Activated T-cell treated with anti-CD3 and anti-CD28 coated beads for 24 hours (primary cell): ENCODE results near the gene GPR153.
A peak's percentile ranks its signal among the peaks of the same experiment; 100 is the strongest.
"Not testable (repeated sequence)": the region's sequence is repeated elsewhere in the genome, so short reads cannot be mapped to it uniquely, and the experiment has no call there.

Experiments
- DNase-seq: peaks from one replicate; pipeline ENCODE4 v3.0.0-alpha.2; 2020; ENCODE audit warnings: low read depth

Gene GPR153

GRCh38 chr1:6233376-6233775 is 27.5 kb downstream of the GPR153 start:
- no peak for DNase-seq

- DNase-seq: no peak
Measured at GRCh38 chr1:6225651-6226050, 35.2 kb downstream of the GPR153 start.

GRCh38 chr1:6224718-6225117 is 36.2 kb downstream of the GPR153 start:
- DNase-seq: no peak

GRCh38 chr1:6223617-6224016 is 37.3 kb downstream of the GPR153 start:
- DNase-seq: no peak

- no peak for DNase-seq
Measured at GRCh38 chr1:6222636-6223035, 38.3 kb downstream of the GPR153 start.

- DNase-seq: no peak
Measured at GRCh38 chr1:6221210-6221784, 39.6 kb downstream of the GPR153 start.

GRCh38 chr1:6220236-6220635 is 40.7 kb downstream of the GPR153 start:
- no peak for DNase-seq

- DNase-seq: not testable (repeated sequence)
Measured at GRCh38 chr1:6219641-6220040, 41.3 kb downstream of the GPR153 start.

GRCh38 chr1:6218375-6219164 is 42.3 kb downstream of the GPR153 start:
- DNase-seq: no peak

- no peak for DNase-seq
Measured at GRCh38 chr1:6212193-6212959, 48.5 kb downstream of the GPR153 start.

GRCh38 chr1:6211731-6212130 is 49.2 kb downstream of the GPR153 start:
- no peak for DNase-seq

- no peak for DNase-seq
Measured at GRCh38 chr1:6210591-6211355, 50.1 kb downstream of the GPR153 start.

GRCh38 chr1:6209661-6210580 is 51.0 kb downstream of the GPR153 start:
- no peak for DNase-seq

GRCh38 chr1:6208723-6209660 is 51.9 kb downstream of the GPR153 start:
- no peak for DNase-seq

GRCh38 chr1:6207921-6208320 is 53.0 kb downstream of the GPR153 start:
- DNase-seq: no peak

GRCh38 chr1:6207075-6207885 is 53.6 kb downstream of the GPR153 start:
- DNase-seq: no peak

- no peak for DNase-seq
Measured at GRCh38 chr1:6206520-6206855, 54.4 kb downstream of the GPR153 start.

GRCh38 chr1:6205849-6206519 is 54.9 kb downstream of the GPR153 start, which contains the start of gene RNF207:
Gene RNF207, plus strand, starts transcription at chr1:6206119. Its CDS starts 417 bp downstream, at chr1:6206536.
- DNase-seq: peak; percentile 61

- no peak for DNase-seq
Measured at GRCh38 chr1:6202256-6202655, 58.6 kb downstream of the GPR153 start.
